Uterus (tissue), 4 donors: ENCODE measurements around the gene GDE1. TPM values are rescaled to one million over a fixed set of nuclear protein-coding genes. Genes with fewer than 3 reads are reported as not detected.

Experiments used
- DNase-seq, 2 donors: peaks; one replicate each; pipeline ENCODE4 v3.0.0-alpha.2; 2019 to 2020
- H3K27ac ChIP-seq, 2 donors: fragments of 200-600 bp; sonication (generic); 1 replicate in 1 of 2; 2 replicates in 1 of 2; pipeline ENCODE4 v1.5.1; 2016 to 2018
- H3K27me3 ChIP-seq, 2 donors: fragments of 200-600 bp; sonication (generic); one replicate each; pipeline ENCODE4 v1.5.1; 2018 to 2019; ENCODE audit warnings: control low read depth in 1 of 2
- H3K36me3 ChIP-seq, 2 donors: fragments of 200-600 bp; sonication (generic); one replicate each; pipeline ENCODE4 v1.5.1; 2019; ENCODE audit warnings: control low read depth in 1 of 2
- H3K4me1 ChIP-seq, 2 donors: fragments of 200-600 bp; sonication (generic); one replicate each; pipeline ENCODE4 v1.5.1; 2018 to 2019; ENCODE audit warnings: control low read depth in 1 of 2
- H3K4me3 ChIP-seq, 2 donors: fragments of 200-600 bp; sonication (generic); 1 replicate in 1 of 2; 2 replicates in 1 of 2; pipeline ENCODE4 v1.5.1; 2018 to 2019; ENCODE audit warnings: mild to moderate bottlenecking in 1 of 2
- H3K9me3 ChIP-seq, 2 donors: fragments of 200-600 bp; sonication (generic); one replicate each; pipeline ENCODE4 v1.5.1; 2019; ENCODE audit warnings: control low read depth in 1 of 2
- CTCF ChIP-seq, 4 experiments: fragments of 200-600 bp in 2 of 4; fragments of 450-650 bp in 2 of 4; sonication (generic) in 2 of 4; IDR thresholded peaks; one replicate each; pipeline ENCODE4 v1.5.1; 2016 to 2019; ENCODE audit warnings: antibody characterized with exemption in 4 of 4, mild to moderate bottlenecking in 2 of 4, moderate library complexity in 1 of 4
- POLR2A ChIP-seq, 2 donors: fragments of 450-650 bp; IDR thresholded peaks; one replicate each; pipeline ENCODE4 v1.6.1; 2016; ENCODE audit warnings: antibody characterized with exemption in 2 of 2, mild to moderate bottlenecking in 1 of 2, moderate library complexity in 1 of 2
- intact Hi-C: fragments of 100-400 bp; cut with DNase I; formaldehyde crosslinking; loops from one replicate; pipeline ENCODE4 v1.15.1; 2023; ENCODE audit warnings: low total_unique reads
- total RNA-seq, 4 donors: library from RNA; depleted of rRNA in 3 of 4; stranded (reverse); fragments of >200 nt in 3 of 4; gene quantifications; one replicate each; pipeline versions ENCODE4 v1.1.0 to v1.2.4, GENCODE V29; 2014 to 2023
- donor health status: DM: yes; HTN: yes; CAD: no.

GDE1 gene
- total RNA-seq, 4 donors from 2014 or later, result 12.9 to 43.9 (median 35.6) TPM

GRCh38 chr16:19518388-19518787 is 3.5 kb downstream of the GDE1 start:
- Histone ChIP-seq H3K4me1 (peaks cover 0 to 2% of the 10 kb centered on the region in 2 donors), H3K36me3 (no peaks in the 10 kb centered on the region), H3K27ac (no peak overlapping the region)

DNA sequence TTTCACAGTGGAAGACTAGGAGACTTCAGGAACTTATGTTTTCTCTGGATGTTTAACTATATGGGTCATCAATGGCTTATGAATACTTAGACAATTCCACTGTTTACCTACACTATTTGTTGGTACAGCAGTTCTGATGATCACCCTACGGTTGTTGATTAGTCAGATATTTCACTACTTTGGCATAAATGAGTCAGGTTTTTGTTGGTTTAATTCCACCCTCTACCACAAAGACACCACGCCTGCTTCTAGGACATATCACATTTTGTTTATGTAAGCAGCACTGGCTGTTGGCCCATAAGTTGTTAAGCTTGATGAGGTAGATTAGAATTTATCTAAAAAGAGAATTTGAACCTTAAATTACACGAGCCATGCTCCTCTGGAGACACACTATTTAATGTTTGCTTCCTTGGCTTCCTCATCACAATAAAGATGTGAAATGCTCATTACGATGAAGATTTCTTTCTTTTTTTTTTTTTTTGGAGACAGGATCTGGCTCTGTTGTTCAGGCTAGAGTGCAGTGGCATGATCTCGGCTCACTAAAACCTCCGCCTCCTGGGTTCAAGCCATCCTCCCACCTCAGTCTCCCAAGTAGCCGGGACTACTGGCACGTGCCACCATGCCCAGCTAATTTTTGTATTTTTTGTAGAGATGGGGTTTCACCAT is 4.3 kb downstream of the GDE1 start:
- DNase-seq, result no peak
- Histone ChIP-seq H3K4me3 (no peak overlapping the region), H3K27me3 (no peaks in the 10 kb centered on the region), H3K36me3 (no peaks in the 10 kb centered on the region), H3K27ac (no peak overlapping the region), H3K9me3 (no peaks in the 10 kb centered on the region), H3K4me1 (no peaks in the 10 kb centered on the region)
- intact Hi-C loops, result no loop called here
- no peak for TF ChIP-seq CTCF (IDR thresholded peaks at IDR 0.05)
- TF ChIP-seq POLR2A (IDR thresholded peaks at IDR 0.05), result no peak

More at GRCh38 chr16:19518388-19518787, 3.5 kb downstream of the GDE1 start:
- intact Hi-C loops, result no loop called here
- DNase-seq, result no peak
- H3K4me3 ChIP-seq, result no peak overlapping the region
- no peak for TF ChIP-seq CTCF (IDR thresholded peaks at IDR 0.05)
- TF ChIP-seq POLR2A (IDR thresholded peaks at IDR 0.05), result no peak
- no peaks in the 10 kb centered on the region for H3K9me3 ChIP-seq
- no peaks in the 10 kb centered on the region for H3K27me3 ChIP-seq

DNA sequence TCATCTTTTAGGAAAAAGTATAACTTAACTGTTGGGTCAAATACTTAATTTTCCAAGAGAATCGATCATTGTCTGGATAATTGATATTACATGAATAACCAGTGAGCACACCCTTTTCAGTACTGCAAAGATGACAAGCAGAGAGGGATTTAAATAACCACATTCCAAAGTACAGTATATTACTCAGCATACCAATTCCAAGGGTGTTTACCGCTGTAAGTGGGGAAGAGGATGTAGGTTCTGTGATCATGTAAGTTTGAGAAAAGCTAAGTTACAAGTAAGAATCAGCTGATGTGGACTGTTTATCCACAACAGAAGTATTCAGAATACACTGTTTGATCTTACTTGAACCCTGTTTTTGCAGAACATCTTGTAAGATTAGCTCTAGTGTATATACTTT is 6.1 kb downstream of the GDE1 start:
- no peaks in the 10 kb centered on the region for H3K36me3 ChIP-seq
- no peak overlapping the region for H3K27ac ChIP-seq
- H3K9me3 ChIP-seq, result no peaks in the 10 kb centered on the region
- no peaks in the 10 kb centered on the region for H3K27me3 ChIP-seq
- intact Hi-C loops, result no loop called here
- DNase-seq, result no peak
- TF ChIP-seq POLR2A (IDR thresholded peaks at IDR 0.05), result no peak
- TF ChIP-seq CTCF (IDR thresholded peaks at IDR 0.05), result no peak
- H3K4me1 ChIP-seq, result no peaks in the 10 kb centered on the region
- H3K4me3 ChIP-seq, result no peak overlapping the region

- no peaks in the 10 kb centered on the region for H3K4me1 ChIP-seq
- no peak for TF ChIP-seq CTCF (IDR thresholded peaks at IDR 0.05)
- TF ChIP-seq POLR2A (IDR thresholded peaks at IDR 0.05), result no peak
- H3K4me3 ChIP-seq, result no peak overlapping the region
- no peaks in the 10 kb centered on the region for H3K36me3 ChIP-seq
- H3K27me3 ChIP-seq, result no peaks in the 10 kb centered on the region
- H3K27ac ChIP-seq, result no peak overlapping the region
- H3K9me3 ChIP-seq, result no peaks in the 10 kb centered on the region
- DNase-seq, result no peak
- intact Hi-C loops, result no loop called here
Measured at GRCh38 chr16:19513377-19514053, 8.4 kb downstream of the GDE1 start.

GRCh38 chr16:19512297-19512696 is 9.6 kb downstream of the GDE1 start:
- TF ChIP-seq POLR2A (IDR thresholded peaks at IDR 0.05), result no peak
- Histone ChIP-seq H3K9me3 (no peaks in the 10 kb centered on the region), H3K27ac (no peak overlapping the region), H3K4me3 (no peak overlapping the region), H3K27me3 (no peaks in the 10 kb centered on the region), H3K4me1 (no peaks in the 10 kb centered on the region), H3K36me3 (no peaks in the 10 kb centered on the region)
- intact Hi-C loops, result no loop called here
- DNase-seq, result no peak
